HL-60 (cell line): ENCODE data around the gene ACTR5.

Experiments
- GABPA ChIP-seq: IDR thresholded peaks from 2 replicates; pipeline ENCODE4 v1.6.1; 2012; ENCODE audit warnings: low read depth
- POLR2AphosphoS5 ChIP-seq: IDR thresholded peaks from 2 replicates; pipeline ENCODE4 v1.6.1; 2012; ENCODE audit warnings: low read depth
- SPI1 ChIP-seq: IDR thresholded peaks from 2 replicates; pipeline ENCODE4 v1.6.1; 2012; ENCODE audit warnings: low read depth, mild to moderate bottlenecking, borderline replicate concordance
- TF ChIP-seq, protein P1 (sequence below): IDR thresholded peaks from one replicate; pipeline ENCODE4 v1.5.1; 2011; ENCODE audit warnings: low read length, control low read depth, inconsistent platforms; ENCODE audit not compliant: insufficient read depth
- TF ChIP-seq, protein P2 (sequence below): IDR thresholded peaks from 2 replicates; pipeline ENCODE4 v1.6.1; 2012; ENCODE audit warnings: low read depth; ENCODE audit not compliant: insufficient replicate concordance

DNA sequence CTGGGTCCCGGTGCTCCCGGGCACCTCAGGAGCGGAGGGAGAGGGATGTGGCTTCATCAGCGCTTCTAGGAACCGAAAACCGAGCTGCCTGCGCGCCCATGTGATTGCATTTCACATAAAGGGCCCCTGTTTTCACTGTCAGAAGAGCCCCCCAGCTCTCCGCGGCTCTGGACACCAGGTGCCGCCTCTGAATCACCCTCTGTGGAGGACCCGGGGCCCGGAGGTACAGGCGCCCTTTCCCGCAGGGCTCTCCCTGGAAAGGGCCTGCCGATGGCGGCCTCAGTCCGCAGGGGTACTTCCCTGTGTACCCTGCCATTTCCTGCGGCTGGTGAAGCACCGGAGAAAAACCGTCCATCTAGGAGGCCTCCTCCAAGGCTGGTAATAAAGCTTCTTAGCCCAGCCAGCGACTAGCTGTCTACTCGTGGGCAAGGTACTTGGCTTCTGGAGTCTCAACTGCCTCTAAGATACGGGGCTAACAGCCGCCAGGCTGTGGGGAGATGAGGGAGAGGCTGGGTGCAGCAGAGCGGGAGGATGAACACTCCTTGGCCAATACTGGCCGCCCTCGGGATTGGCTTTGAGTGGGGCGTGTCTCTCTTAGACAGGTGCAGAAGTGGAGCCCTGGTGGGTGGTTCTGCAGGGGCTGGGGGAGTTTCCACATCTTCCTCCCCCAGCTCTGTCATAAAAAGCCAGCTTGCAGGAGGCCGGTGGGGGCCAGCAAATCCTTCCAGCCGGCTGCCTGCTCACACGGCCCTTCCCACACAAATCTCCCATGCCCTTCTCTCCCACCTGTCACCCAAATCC, 58.8 kb downstream of the ACTR5 start:
- TF ChIP-seq SPI1 (no peak), GABPA (no peak), POLR2AphosphoS5 (no peak)
- TF ChIP-seq, protein P1, sequence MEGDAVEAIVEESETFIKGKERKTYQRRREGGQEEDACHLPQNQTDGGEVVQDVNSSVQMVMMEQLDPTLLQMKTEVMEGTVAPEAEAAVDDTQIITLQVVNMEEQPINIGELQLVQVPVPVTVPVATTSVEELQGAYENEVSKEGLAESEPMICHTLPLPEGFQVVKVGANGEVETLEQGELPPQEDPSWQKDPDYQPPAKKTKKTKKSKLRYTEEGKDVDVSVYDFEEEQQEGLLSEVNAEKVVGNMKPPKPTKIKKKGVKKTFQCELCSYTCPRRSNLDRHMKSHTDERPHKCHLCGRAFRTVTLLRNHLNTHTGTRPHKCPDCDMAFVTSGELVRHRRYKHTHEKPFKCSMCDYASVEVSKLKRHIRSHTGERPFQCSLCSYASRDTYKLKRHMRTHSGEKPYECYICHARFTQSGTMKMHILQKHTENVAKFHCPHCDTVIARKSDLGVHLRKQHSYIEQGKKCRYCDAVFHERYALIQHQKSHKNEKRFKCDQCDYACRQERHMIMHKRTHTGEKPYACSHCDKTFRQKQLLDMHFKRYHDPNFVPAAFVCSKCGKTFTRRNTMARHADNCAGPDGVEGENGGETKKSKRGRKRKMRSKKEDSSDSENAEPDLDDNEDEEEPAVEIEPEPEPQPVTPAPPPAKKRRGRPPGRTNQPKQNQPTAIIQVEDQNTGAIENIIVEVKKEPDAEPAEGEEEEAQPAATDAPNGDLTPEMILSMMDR = no peak
- TF ChIP-seq, protein P2, sequence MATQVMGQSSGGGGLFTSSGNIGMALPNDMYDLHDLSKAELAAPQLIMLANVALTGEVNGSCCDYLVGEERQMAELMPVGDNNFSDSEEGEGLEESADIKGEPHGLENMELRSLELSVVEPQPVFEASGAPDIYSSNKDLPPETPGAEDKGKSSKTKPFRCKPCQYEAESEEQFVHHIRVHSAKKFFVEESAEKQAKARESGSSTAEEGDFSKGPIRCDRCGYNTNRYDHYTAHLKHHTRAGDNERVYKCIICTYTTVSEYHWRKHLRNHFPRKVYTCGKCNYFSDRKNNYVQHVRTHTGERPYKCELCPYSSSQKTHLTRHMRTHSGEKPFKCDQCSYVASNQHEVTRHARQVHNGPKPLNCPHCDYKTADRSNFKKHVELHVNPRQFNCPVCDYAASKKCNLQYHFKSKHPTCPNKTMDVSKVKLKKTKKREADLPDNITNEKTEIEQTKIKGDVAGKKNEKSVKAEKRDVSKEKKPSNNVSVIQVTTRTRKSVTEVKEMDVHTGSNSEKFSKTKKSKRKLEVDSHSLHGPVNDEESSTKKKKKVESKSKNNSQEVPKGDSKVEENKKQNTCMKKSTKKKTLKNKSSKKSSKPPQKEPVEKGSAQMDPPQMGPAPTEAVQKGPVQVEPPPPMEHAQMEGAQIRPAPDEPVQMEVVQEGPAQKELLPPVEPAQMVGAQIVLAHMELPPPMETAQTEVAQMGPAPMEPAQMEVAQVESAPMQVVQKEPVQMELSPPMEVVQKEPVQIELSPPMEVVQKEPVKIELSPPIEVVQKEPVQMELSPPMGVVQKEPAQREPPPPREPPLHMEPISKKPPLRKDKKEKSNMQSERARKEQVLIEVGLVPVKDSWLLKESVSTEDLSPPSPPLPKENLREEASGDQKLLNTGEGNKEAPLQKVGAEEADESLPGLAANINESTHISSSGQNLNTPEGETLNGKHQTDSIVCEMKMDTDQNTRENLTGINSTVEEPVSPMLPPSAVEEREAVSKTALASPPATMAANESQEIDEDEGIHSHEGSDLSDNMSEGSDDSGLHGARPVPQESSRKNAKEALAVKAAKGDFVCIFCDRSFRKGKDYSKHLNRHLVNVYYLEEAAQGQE = no peak
